T-helper 1 cell (primary cell): ENCODE data around the gene PDE4A.
A peak's percentile ranks its signal among the peaks of the same experiment; 100 is the strongest.
"Not testable (repeated sequence)": the region's sequence is repeated elsewhere in the genome, so short reads cannot be mapped to it uniquely, and the experiment has no call there.

Experiments used
- DNase-seq, 5 donors: peaks; one replicate each; pipeline ENCODE4 v3.0.0-alpha.2; 2012 to 2020

The PDE4A gene

DNA sequence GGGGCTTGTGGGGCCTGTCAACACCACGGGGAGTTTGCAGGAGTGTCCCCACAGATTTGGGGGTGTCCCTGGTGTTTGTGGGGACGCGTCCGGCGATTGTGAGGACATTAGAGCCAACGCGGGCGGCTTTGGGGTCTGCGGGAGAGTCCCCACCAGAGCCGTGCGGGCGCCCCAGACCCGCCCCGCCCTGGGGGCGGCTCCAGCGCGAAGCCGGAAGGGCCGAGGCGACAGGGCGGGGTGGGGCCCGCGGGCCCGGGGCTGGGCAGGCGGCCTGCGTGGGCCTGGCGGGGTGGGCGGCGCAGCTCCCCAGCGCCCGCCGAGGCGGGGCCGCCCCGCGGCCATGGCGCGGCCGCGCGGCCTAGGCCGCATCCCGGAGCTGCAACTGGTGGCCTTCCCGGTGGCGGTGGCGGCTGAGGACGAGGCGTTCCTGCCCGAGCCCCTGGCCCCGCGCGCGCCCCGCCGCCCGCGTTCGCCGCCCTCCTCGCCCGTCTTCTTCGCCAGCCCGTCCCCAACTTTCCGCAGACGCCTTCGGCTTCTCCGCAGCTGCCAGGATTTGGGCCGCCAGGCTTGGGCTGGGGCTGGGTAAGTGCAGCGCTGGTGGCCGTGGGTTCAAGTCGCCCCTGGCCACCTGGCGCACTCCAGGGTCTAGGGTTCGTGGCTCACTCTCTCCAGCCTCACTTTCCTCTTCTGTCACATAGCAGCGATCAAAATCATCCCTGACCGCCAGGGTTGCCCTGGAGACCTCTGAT lies 10.3 kb downstream of the PDE4A start:
- DNase-seq, result no peak

DNA sequence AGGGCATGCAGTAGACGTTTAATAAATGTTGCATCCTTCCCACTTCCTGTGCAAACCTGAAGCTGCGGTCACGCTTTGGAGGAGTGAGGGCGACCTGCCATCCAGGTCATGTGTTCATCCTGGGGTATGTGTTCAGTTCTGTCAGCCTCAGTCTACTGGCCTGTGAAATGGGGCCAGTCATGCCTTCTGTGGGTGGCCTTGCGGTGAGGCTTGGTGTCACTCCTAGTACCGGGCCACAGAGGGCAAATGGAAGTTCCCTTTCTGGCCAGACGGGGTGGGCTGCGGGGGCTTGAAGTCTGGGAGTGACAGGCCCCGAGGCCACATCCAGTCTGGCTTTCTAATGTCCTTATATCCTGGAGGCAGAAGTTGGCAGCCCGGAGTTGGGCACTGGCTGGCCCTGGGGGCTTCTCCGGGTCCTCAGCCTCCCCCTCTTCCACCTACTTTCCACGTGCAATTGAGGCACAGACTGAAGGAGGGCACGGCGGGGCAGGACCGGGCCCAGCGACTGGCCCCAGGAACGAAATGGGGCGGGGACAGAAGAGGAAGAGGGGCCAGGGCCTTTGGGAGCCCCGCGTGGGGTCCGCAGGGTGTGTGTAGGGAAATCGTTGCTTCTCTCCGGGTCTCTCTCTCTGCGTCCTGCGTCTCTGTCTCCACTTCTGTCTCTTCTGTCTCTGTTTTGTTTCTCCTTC lies 11.1 kb downstream of the PDE4A start:
- peak in 2 of 5 donors; percentile 31 to 34 for DNase-seq

DNA sequence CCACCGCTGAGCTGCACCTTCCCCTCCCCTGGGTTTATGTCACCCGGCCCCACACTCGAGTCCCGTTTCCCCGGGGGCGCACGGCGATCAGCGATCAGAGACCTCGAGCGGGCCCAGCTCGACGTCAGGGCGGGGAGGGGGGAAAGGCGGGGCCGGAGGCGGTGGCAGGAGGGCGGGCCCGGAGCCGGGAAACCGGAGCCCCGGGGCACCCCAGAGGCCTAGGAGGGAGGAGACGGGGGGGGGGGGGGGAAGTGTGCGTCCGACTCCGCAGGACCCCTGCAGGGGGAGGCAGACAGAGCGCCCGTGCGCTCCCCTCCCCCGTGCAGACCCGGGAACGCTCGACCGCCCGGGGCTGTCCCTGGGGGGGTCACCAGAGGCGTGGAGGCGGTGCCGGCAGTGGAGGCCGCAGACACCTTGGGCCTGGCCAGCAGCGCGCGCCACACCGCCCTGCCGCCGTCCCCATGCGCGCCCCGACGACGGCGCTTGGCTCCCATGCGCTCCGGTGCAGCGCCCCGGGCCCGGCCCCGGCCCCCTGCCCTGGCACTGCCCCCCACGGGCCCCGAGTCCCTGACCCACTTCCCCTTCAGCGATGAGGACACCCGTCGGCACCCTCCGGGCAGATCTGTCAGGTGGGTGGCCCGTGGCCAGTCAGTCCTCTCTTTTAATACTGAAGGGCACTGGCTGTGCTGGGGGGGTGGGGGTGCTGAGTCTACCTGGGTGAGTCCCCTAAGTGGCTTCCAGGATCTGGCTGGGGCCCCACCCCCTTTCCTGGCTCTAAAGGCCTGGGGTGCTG lies 11.8 kb downstream of the PDE4A start:
- DNase-seq, result peak; percentile 57 to 72 (median 59)

DNA sequence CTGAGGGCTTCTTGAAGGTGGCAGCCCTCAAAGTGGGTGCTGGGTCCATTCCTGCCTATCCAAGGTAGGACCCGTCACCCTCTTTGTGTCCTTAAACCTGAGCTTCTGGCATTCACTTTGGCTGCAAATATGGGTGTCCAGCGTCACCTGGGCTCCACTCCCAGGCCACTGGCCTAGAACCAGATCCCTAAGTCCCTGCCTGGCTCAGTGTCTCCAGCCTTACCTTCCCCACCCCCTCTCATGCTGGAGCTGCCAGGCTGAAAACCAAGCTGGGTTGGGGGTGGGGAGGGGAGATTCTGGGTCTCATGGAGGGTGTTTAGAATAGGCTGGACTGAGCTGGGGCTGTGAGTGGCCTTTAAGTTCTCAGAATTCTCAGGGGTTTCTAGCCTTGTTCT lies 12.4 kb downstream of the PDE4A start:
- no peak for DNase-seq

DNA sequence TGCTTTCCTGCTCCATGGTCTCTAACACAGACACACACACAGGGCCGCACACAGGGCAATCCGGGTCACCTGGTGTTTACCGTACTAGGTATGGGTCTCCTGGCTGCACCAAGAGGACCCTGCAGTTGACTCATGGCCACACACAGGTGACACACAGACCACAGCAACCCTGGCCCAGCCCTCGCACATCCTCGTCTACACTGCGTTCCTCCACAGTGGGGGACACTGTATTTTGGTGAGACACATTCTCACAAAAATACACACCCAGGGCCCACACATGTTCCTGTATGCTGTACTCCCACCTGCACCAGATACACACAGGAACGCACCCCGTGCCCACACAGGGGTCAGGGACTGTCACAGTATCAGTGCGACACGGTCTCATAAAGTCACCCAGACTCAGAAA lies 12.8 kb downstream of the PDE4A start:
- DNase-seq, result no peak

DNA sequence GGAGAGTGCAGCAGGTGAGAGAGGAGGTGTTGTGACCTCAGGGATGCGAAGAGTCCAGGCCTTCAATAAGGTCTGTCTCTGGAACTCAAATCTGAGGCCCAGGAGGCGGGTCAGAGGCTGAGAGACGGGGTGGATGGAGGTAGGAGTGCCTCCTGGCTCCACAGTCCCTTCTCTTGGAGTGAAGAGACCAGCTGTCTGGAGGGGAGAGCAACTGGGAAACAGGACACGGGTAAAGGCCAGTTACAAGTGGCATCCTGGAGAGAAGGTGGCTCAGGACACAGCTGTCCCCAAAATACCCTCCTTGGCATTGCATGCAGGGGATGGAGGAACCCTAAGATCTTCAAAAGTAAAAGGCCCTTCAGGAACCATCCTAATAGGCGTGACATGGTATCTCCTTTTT lies 19.2 kb downstream of the PDE4A start:
- no peak for DNase-seq

DNA sequence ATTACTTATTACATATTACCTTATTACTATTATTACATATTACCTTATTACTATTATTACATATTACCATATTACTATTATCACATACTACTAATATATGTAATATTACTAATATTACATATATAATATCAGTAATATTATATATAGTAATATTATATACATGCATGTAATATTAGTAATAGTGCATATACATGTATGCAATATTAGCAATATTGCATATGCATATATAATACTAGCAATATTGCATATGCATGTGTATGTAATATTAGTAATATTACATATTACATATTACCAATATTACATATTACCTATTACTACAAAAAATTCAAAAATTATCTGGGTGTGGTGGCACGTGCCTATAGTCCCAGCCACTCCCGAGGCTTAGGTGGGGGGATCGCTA lies 22.4 kb downstream of the PDE4A start:
- DNase-seq, result no peak

DNA sequence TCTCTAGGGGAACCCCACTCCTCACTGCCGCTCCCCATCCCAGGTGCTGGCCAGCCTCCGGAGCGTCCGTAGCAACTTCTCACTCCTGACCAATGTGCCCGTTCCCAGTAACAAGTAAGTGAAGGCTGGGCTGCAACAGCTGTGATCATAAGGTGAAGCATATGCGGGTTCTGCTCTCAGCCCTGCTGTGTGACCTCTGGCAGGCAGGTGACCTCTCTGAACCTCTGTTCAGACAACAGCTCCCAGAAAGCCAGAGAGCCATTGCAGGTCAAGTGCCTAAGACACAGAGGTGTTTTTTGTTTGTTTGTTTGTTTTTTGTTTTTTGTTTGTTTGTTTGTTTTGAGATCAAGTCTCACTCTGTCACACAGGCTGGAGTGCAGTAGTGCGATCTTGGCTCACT lies 28.7 kb downstream of the PDE4A start:
- no peak for DNase-seq

DNA sequence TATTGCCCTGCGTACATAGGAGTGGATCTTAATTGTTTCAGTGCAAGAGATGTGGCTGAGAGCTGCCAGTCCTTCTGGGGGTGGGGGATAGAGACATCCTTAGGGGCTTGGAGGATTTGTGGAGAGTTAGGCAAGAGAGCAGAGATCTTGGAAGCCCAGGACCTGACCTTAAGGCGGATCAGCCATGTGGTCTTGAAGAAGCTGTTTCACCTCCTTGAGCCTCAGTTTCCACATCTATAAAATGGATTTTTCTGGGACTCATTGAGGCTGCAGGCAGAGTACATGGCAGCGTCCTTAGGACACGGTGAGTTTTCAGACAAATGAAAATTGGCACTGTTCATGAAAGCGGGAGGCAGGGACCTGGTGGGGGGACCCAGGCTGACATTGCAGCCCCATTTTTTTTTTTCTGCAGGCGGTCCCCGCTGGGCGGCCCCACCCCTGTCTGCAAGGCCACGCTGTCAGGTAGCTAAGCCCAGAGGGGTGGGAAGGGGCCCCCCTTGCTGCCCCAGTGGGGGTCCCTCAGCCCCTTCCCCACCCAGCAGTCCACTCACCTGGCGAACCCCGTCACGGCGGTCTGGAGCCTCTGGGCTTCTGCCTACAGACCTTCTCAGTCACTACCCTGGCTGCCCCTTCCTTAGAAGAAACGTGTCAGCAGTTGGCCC lies 30.0 kb downstream of the PDE4A start:
- no peak for DNase-seq

DNA sequence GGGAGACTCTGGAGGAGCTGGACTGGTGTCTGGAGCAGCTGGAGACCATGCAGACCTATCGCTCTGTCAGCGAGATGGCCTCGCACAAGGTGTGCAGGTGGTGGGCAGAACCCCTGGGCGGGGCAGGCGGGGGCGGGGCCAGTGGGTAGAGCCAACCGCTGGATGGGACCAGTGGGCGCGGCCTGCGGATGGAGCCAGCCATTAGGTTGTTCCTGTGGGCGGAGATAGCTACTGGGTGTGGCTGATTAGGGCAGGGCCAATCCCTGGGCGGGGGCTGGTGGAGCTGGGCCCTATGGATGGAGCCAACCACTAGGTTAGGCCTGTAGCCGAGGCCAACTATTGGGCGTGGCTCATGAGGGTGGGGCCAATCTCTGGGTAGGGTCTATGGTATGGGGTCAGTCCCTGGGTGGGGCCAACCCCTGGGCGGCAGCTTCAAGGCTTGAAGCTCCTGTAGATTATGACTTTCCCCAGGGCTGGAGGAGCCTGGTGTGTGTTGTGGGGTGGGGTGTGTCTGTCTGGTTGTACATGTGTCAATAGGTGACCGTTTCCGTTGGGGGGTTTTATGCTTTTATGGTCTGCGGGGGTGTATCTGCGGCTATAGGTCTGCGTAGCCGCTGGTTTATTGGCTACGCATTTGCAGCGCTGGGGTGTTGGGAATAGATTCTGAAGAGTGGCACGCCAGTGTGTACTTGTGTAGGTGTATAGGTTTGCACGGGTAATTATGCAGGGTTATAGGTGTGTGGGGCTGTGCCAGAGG lies 30.7 kb downstream of the PDE4A start:
- DNase-seq, result no peak

DNA sequence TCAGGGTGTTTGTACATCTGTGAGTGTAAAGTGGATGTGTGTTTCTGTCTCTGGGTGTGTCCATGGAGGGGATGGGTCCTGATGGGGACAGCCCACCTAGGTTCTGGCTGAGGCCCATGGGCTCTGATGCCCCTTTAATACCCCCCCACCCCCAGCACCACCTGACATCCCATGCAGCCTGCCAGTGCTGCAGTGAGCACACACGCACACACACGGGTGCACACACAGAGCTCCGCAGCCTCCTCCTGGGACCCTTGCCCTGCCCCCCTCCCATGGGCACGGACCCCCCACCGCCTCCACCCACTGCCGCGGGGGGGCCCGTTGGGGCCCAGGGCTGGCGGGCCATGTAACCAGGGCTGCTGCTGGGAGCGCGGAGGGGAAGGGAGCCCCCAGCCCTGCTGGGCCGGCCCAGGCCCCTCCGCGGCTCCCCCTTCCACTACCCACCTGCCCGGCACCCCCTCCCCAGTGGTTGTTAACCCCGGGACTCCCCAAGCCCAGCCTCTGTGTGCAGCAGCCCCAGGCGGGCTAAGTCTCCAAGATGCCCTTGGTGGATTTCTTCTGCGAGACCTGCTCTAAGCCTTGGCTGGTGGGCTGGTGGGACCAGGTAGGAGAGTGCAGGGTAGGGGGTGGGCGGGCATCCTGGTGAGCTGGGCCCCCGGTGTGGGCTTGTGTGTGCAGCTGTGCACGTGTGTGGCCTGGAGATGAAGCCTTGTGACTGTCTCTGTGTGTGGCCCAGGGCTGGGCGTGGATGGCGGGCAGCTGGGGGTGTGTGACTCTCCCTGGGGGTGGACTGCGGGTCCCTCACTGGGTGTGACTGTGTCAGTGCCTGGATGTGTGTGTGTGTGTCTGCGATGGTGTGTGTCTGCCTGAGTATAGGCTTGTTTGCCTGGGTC lies 32.6 kb downstream of the PDE4A start:
- DNase-seq, result no peak

DNA sequence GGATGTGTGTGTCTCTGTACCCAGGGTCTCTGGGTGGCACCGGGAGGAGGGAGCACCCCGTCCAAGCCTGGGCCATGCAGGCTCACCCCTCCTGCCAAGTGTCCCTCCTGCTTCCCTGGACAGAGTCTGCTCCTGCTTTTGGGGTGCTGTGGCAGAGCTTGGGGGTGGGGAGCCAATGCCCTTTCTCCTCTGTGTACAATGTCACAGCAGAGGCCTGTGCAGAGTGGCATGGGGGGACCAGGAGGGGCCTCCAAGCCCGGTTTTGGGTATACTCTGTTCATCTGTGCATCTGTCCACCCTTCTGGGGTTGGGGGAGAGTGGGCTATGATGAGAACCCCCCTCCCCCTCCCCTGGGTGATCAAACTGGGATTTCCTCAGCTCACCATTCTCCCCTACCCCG lies 33.5 kb downstream of the PDE4A start:
- DNase-seq, result no peak

DNA sequence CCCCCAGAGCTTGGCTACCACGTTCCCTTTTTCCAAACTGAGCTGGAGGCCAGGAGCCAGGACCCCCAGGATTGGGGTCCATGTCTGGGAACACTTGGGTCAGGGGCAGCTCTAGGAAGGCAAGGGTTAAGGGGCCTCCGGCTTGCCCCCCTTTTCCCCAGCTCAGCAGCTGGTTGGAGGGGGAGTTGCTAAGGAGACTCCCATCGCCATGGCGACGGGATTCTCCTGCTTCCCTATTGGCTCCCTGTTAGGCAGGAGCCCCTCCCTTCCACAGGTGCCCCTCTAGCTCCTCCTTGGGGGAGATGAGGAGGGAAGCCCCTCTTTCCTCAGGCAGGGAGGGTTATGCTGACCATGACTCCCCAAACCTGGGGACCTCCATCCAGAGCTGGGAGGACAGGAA lies 33.9 kb downstream of the PDE4A start:
- DNase-seq, result no peak

DNA sequence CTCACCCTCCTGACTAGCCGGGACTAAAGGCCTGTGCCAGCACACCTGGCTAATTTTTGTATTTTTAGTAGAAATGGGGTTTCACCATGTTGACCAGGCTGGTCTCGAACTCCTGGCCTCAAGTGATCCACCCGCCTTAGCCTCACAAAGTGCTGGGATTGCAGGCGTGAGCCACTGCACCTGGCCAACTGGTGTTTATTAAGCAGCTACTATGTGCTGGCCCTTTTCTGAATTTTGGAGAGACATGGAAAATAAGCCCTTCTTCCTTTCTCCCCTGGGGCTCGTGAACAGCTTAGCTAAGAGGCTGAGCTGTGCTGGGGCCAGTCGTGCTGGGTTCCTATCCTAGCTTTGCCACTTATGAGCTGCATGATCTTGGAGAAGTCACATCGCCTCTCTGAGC lies 38.4 kb downstream of the PDE4A start:
- DNase-seq, result not testable (repeated sequence)

DNA sequence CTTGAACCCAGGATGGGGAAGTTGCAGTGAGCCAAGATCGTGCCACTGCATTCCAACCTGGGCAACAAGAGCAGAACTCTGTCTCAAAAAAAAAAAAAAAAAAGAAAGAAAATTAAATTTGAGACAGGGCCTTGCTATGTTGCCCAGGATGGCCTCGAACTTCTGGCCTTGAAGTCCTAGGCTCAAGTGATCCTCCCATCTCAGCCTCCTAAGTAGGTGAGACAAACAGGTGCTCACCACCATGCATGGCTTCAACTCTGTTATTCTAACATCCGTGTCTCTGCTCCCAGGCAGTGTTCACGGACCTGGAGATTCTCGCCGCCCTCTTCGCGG lies 40.3 kb downstream of the PDE4A start:
- no peak for DNase-seq

DNA sequence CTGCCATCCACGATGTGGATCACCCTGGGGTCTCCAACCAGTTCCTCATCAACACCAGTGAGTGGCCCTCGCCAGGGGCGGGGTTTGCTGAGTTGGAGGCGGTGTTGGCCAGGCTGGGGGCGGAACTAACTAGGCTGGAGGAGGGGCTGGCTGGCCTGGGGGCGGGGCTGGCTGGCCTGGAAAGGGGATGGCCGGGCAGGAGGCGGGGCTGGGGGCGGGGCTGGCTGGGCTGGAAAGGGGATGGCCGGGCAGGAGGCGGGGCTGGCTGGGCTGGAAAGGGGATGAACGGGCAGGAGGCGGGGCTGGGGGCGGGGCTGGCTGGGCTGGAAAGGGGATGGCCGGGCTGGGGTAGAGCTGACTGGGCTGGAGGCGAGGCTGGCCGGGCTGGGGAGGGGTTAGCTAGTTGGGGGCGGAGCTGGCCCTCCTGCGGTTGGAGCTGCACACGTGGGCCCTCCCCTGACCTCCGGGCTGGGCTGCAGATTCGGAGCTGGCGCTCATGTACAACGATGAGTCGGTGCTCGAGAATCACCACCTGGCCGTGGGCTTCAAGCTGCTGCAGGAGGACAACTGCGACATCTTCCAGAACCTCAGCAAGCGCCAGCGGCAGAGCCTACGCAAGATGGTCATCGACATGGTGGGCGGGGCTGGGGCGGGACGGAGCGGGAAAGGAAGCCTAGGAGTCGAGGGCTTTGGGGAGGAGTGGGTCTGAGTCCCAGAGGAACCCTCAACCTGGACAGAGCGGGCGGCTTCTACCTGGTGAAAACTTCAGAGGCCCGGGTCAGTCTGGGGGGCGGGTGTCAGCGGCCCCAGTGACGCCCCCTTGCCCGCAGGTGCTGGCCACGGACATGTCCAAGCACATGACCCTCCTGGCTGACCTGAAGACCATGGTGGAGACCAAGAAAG lies 41.0 kb downstream of the PDE4A start:
- peak; percentile 78 to 87 (median 84) for DNase-seq

DNA sequence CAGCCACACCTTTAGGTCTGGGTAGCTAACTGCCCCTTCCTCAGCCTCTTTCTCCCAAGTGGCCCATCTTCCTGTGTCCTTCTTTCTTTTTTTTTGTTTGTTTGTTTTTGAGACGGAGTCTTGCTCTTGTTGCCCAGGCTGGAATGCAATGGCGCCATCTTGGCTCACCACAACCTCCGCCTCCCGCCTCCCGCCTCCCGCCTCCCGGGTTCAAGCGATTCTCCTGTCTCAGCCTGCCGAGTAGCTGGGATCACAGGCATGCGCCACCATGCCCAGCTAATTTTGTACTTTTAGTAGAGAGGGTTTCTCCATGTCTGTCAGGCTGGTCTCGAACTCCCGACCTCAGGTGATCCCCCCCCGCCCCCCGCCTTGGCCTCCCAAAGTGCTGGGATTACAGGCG lies 41.7 kb downstream of the PDE4A start:
- not testable (repeated sequence) for DNase-seq

DNA sequence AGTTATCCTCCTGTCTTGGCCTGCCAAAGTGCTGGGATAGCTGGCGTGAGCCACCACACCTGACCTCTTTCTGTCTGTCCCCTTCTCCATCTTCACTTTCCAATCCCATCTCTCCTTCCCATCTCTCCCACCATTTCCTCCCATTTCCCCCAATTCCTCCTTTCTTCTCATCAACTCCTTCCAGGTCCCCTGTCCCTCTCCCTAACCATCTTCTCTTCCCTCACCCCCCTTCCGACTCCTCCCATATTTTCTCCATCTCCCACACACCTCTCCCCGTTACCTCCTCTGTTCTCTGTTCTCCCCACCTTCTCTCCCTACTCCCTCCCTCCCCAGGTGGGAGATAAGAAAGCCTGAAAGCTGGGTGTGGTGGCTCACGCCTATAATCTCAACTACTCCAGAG lies 42.2 kb downstream of the PDE4A start:
- no peak for DNase-seq

DNA sequence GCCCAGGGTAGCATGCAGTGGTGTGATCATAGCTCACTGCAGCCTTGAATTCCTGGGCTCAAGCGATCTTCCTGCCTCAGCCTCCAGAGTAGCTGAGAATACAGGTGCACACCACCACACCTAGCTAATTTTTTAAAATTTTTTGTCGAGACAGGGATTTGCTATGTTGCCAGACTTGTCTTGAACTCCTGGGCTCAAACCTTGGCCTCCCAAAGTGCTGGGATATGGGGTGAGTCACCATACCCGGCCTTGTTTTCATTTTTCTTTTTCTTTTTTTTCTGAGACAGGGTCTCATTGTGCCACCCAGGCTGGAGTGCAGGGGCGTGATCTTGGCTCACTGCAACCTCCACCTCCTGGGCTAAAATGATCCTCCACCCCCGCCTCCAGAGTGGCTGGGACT lies 44.1 kb downstream of the PDE4A start:
- DNase-seq, result no peak

DNA sequence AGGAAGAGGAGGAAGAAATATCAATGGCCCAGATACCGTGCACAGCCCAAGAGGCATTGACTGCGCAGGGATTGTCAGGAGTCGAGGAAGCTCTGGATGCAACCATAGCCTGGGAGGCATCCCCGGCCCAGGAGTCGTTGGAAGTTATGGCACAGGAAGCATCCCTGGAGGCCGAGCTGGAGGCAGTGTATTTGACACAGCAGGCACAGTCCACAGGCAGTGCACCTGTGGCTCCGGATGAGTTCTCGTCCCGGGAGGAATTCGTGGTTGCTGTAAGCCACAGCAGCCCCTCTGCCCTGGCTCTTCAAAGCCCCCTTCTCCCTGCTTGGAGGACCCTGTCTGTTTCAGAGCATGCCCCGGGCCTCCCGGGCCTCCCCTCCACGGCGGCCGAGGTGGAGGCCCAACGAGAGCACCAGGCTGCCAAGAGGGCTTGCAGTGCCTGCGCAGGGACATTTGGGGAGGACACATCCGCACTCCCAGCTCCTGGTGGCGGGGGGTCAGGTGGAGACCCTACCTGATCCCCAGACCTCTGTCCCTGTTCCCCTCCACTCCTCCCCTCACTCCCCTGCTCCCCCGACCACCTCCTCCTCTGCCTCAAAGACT lies 46.9 kb downstream of the PDE4A start:
- no peak for DNase-seq
